GM23338 (cell line): Measurements from ENCODE around the gene NCKAP5. TPM values are rescaled to one million over a fixed set of nuclear protein-coding genes. Genes with fewer than 3 reads are reported as not detected.

Source experiments
- ATAC-seq: fragments of 200-7000 bp; cut with Tn5 transposase; 3 replicates; pipeline ENCODE4 v1.9.1; 2020
- DNase-seq: peaks from one replicate; pipeline ENCODE4 v3.0.0-alpha.2; 2015; ENCODE audit warnings: low spot score
- H2AFZ ChIP-seq: fragments of 200-600 bp; sonication (generic); 2 replicates; pipeline ENCODE4 v1.8.0; 2016; ENCODE audit warnings: antibody characterized with exemption, mild to moderate bottlenecking, moderate library complexity
- H3F3A ChIP-seq: fragments of 200-600 bp; sonication (generic); replicated peaks from 2 replicates; pipeline ENCODE4 v1.8.0; 2017; ENCODE audit warnings: antibody characterized with exemption, mixed run types, low read depth
- H3K27ac ChIP-seq: fragments of 200-600 bp; sonication (generic); 2 replicates; pipeline ENCODE4 v1.6.1; 2016; ENCODE audit warnings: low read depth
- H3K27me3 ChIP-seq: fragments of 200-600 bp; sonication (generic); 2 replicates; pipeline ENCODE4 v1.8.0; 2016; ENCODE audit warnings: mild to moderate bottlenecking, mixed run types, moderate library complexity; ENCODE audit not compliant: insufficient read depth
- H3K36me3 ChIP-seq: fragments of 200-600 bp; sonication (generic); 2 replicates; pipeline ENCODE4 v1.8.0; 2016; ENCODE audit warnings: mild to moderate bottlenecking; ENCODE audit not compliant: insufficient read depth
- H3K4me1 ChIP-seq: fragments of 200-600 bp; sonication (generic); 2 replicates; pipeline ENCODE4 v1.8.0; 2016; ENCODE audit warnings: mild to moderate bottlenecking, moderate library complexity; ENCODE audit not compliant: insufficient read depth
- H3K4me2 ChIP-seq: fragments of 200-600 bp; sonication (generic); 2 replicates; pipeline ENCODE4 v1.7.1; 2017; ENCODE audit warnings: mixed run types
- H3K4me3 ChIP-seq: fragments of 200-600 bp; sonication (generic); 2 replicates; pipeline ENCODE4 v1.6.1; 2016; ENCODE audit warnings: mixed run types
- H3K79me2 ChIP-seq: fragments of 200-600 bp; sonication (generic); replicated peaks from 2 replicates; pipeline ENCODE4 v1.8.0; 2017; ENCODE audit warnings: mild to moderate bottlenecking; ENCODE audit not compliant: insufficient read depth
- H3K9me2 ChIP-seq: fragments of 200-600 bp; sonication (generic); 2 replicates; pipeline ENCODE4 v1.8.0; 2017; ENCODE audit not compliant: insufficient read depth
- H4K20me1 ChIP-seq: fragments of 200-600 bp; sonication (generic); replicated peaks from 2 replicates; pipeline ENCODE4 v1.8.0; 2017; ENCODE audit warnings: mild to moderate bottlenecking; ENCODE audit not compliant: insufficient read depth
- H3K27ac Mint-ChIP-seq: 2 replicates; pipeline ENCODE4 v1.8.0; 2020; ENCODE audit warnings: inconsistent platforms, mild to moderate bottlenecking, moderate library complexity, mixed read lengths
- H3K27me3 Mint-ChIP-seq: 3 replicates; pipeline ENCODE4 v1.8.0; 2022; ENCODE audit warnings: low read depth, mild to moderate bottlenecking, moderate library complexity, mixed read lengths, inconsistent platforms; ENCODE audit not compliant: insufficient read depth, poor library complexity
- H3K36me3 Mint-ChIP-seq: 3 replicates; pipeline ENCODE4 v1.8.0; 2021; ENCODE audit warnings: low read depth, mild to moderate bottlenecking, inconsistent platforms, moderate library complexity, mixed read lengths
- H3K4me1 Mint-ChIP-seq: 3 replicates; pipeline ENCODE4 v1.8.0; 2020; ENCODE audit warnings: mild to moderate bottlenecking, inconsistent platforms, mixed read lengths
- H3K4me3 Mint-ChIP-seq: 3 replicates; pipeline ENCODE4 v1.8.0; 2021; ENCODE audit warnings: moderate library complexity, mild to moderate bottlenecking, inconsistent platforms, mixed read lengths
- H3K9me3 Mint-ChIP-seq: 3 replicates; pipeline ENCODE4 v1.8.0; 2020; ENCODE audit warnings: moderate library complexity, mild to moderate bottlenecking, inconsistent platforms, mixed read lengths
- CREB1 ChIP-seq: fragments of 250-450 bp; sonication (Bioruptor Pico); IDR thresholded peaks from 2 replicates; pipeline ENCODE4 v1.5.0; 2020; ENCODE audit warnings: low read depth, mild to moderate bottlenecking, moderate library complexity
- EZH2 ChIP-seq: fragments of 200-600 bp; sonication (generic); IDR thresholded peaks from one replicate; pipeline ENCODE4 v1.8.0; 2017; ENCODE audit warnings: antibody characterized with exemption, mild to moderate bottlenecking, low read depth; ENCODE audit not compliant: unreplicated experiment
- EZH2phosphoT487 ChIP-seq: fragments of 200-600 bp; sonication (generic); IDR thresholded peaks from one replicate; pipeline ENCODE4 v1.8.1; 2018; ENCODE audit warnings: antibody characterized with exemption; ENCODE audit not compliant: unreplicated experiment
- JUNB ChIP-seq: IDR thresholded peaks from one replicate; pipeline ENCODE4 v1.6.1; 2016; ENCODE audit warnings: antibody characterized with exemption; ENCODE audit not compliant: unreplicated experiment
- NANOG ChIP-seq: IDR thresholded peaks from 2 replicates; pipeline ENCODE4 v1.6.1; 2016; ENCODE audit warnings: antibody characterized with exemption, borderline replicate concordance
- POLR2AphosphoS5 ChIP-seq: IDR thresholded peaks from 2 replicates; pipeline ENCODE4 v1.6.1; 2016; ENCODE audit warnings: antibody characterized with exemption, low read depth
- STAT1 ChIP-seq: IDR thresholded peaks from one replicate; pipeline ENCODE4 v1.6.1; 2016; ENCODE audit warnings: antibody characterized with exemption; ENCODE audit not compliant: unreplicated experiment
- ZNF114 ChIP-seq: fragments of 250-450 bp; sonication (Bioruptor Pico); IDR thresholded peaks from 2 replicates; pipeline ENCODE4 v1.5.0; 2020; ENCODE audit warnings: mild to moderate bottlenecking, moderate library complexity
- ZNF331 ChIP-seq: fragments of 250-450 bp; sonication (Bioruptor Pico); IDR thresholded peaks from 2 replicates; pipeline ENCODE4 v1.5.0; 2020; ENCODE audit warnings: low read depth, mild to moderate bottlenecking, moderate library complexity
- polyA plus RNA-seq: library from polyadenylated mRNA; unstranded; fragments of >200 nt; fragmentation: Nextera tagmentation; extraction: Ambion mirVana; gene quantifications from 2 replicates; pipeline ENCODE4 v1.2.1, GENCODE V29; 2016
- total RNA-seq: library from RNA; depleted of rRNA; stranded (reverse); fragments of >200 nt; shearing (Covaris generic); gene quantifications from 2 replicates; pipeline ENCODE4 v1.2.3, GENCODE V29; 2014
- TF ChIP-seq, protein P1 (sequence below): IDR thresholded peaks from 2 replicates; pipeline ENCODE4 v1.6.1; 2016; ENCODE audit warnings: antibody characterized with exemption
- TF ChIP-seq, protein P2 (sequence below): fragments of 250-450 bp; sonication (Bioruptor Pico); IDR thresholded peaks from 2 replicates; pipeline ENCODE4 v1.5.0; 2020; ENCODE audit warnings: mild to moderate bottlenecking, moderate library complexity
- TF ChIP-seq, protein P3 (sequence below): IDR thresholded peaks from one replicate; pipeline ENCODE4 v1.6.1; 2018; ENCODE audit warnings: antibody characterized with exemption; ENCODE audit not compliant: unreplicated experiment
- TF ChIP-seq, protein P4 (sequence below), 2 experiments: fragments of 200-600 bp in 1 of 2; sonication (generic) in 1 of 2; conservative IDR thresholded peaks; 2 replicates each; pipeline versions ENCODE4 v1.5.1 to v1.6.1; 2016 to 2017; ENCODE audit warnings: antibody characterized with exemption in 2 of 2, low read depth in 2 of 2, mild to moderate bottlenecking in 2 of 2, moderate library complexity in 1 of 2

Gene NCKAP5
- total and polyA plus RNA-seq, 2 experiments from 2014 or later, result 0.34 to 0.73 TPM

DNA sequence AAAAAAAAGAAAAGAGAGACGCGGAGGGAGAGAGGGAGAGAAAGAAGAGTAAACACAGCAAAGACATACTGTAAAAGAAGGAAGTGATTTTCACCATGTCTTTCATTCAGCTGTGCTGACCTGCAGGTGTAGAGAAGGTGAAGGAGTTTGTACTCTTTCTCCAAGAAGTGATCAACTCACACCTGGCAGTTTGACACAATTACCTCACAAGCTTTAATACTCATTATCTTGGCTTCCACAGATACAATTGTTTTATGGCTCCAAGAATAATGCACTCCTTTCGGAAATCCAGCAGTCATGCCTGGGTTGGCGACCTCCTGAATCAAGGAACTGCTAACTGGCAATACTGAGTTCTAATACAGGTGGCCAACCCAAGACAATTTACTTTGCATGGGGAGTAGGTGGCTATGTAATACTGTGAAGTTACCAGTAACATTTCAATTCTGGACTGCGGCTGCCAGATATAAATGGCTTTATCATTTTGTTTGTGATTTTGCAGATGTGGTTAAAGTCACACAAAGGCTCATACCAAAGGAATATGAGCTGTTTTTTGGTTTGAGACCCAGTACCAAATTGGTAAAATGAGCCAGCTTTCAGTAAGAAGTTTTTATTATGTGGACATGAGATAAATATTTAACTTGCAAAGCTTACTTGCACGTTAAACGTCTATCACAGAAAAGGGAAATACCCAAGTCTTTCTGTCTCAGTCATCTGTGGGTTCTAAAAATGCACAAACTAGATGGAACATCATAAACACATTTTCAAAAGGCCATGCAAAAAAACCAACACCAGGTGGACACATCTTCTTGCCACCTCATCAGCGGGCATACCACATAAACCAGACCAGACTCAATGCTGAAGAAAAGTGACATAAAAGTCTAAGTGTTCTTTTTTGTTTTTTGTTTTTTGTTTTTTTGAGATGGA is 69.3 kb downstream of the NCKAP5 start:
- no peak for DNase-seq
- no peak overlapping the region for H3K27ac Mint-ChIP-seq
- H3F3A ChIP-seq, result no peaks in the 10 kb centered on the region

More for the DNA sequence above, 69.3 kb downstream of the NCKAP5 start:
- Histone ChIP-seq H3K4me3 (no peak overlapping the region), H3K79me2 (no peaks in the 10 kb centered on the region), H3K36me3 (no peaks in the 10 kb centered on the region), H3K27ac (no peak overlapping the region), H4K20me1 (no peaks in the 10 kb centered on the region), H3K27me3 (no peaks in the 10 kb centered on the region), H3K4me2 (no peak overlapping the region), H2AFZ (no peak overlapping the region), H3K9me2 (no peaks in the 10 kb centered on the region), H3K4me1 (peaks cover 13% of the 10 kb centered on the region; the same call in 1 of the 2 replicates)
- no peaks in the 10 kb centered on the region for H3K9me3 Mint-ChIP-seq
- no peaks in the 10 kb centered on the region for H3K27me3 Mint-ChIP-seq
- TF ChIP-seq, protein P1, sequence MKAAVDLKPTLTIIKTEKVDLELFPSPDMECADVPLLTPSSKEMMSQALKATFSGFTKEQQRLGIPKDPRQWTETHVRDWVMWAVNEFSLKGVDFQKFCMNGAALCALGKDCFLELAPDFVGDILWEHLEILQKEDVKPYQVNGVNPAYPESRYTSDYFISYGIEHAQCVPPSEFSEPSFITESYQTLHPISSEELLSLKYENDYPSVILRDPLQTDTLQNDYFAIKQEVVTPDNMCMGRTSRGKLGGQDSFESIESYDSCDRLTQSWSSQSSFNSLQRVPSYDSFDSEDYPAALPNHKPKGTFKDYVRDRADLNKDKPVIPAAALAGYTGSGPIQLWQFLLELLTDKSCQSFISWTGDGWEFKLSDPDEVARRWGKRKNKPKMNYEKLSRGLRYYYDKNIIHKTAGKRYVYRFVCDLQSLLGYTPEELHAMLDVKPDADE, result no peak
- no peak for TF ChIP-seq EZH2
- TF ChIP-seq CREB1 (CRISPR knock-in tag), result no peak
- no peak for TF ChIP-seq POLR2AphosphoS5
- TF ChIP-seq EZH2phosphoT487, result no peak
- TF ChIP-seq, protein P2, sequence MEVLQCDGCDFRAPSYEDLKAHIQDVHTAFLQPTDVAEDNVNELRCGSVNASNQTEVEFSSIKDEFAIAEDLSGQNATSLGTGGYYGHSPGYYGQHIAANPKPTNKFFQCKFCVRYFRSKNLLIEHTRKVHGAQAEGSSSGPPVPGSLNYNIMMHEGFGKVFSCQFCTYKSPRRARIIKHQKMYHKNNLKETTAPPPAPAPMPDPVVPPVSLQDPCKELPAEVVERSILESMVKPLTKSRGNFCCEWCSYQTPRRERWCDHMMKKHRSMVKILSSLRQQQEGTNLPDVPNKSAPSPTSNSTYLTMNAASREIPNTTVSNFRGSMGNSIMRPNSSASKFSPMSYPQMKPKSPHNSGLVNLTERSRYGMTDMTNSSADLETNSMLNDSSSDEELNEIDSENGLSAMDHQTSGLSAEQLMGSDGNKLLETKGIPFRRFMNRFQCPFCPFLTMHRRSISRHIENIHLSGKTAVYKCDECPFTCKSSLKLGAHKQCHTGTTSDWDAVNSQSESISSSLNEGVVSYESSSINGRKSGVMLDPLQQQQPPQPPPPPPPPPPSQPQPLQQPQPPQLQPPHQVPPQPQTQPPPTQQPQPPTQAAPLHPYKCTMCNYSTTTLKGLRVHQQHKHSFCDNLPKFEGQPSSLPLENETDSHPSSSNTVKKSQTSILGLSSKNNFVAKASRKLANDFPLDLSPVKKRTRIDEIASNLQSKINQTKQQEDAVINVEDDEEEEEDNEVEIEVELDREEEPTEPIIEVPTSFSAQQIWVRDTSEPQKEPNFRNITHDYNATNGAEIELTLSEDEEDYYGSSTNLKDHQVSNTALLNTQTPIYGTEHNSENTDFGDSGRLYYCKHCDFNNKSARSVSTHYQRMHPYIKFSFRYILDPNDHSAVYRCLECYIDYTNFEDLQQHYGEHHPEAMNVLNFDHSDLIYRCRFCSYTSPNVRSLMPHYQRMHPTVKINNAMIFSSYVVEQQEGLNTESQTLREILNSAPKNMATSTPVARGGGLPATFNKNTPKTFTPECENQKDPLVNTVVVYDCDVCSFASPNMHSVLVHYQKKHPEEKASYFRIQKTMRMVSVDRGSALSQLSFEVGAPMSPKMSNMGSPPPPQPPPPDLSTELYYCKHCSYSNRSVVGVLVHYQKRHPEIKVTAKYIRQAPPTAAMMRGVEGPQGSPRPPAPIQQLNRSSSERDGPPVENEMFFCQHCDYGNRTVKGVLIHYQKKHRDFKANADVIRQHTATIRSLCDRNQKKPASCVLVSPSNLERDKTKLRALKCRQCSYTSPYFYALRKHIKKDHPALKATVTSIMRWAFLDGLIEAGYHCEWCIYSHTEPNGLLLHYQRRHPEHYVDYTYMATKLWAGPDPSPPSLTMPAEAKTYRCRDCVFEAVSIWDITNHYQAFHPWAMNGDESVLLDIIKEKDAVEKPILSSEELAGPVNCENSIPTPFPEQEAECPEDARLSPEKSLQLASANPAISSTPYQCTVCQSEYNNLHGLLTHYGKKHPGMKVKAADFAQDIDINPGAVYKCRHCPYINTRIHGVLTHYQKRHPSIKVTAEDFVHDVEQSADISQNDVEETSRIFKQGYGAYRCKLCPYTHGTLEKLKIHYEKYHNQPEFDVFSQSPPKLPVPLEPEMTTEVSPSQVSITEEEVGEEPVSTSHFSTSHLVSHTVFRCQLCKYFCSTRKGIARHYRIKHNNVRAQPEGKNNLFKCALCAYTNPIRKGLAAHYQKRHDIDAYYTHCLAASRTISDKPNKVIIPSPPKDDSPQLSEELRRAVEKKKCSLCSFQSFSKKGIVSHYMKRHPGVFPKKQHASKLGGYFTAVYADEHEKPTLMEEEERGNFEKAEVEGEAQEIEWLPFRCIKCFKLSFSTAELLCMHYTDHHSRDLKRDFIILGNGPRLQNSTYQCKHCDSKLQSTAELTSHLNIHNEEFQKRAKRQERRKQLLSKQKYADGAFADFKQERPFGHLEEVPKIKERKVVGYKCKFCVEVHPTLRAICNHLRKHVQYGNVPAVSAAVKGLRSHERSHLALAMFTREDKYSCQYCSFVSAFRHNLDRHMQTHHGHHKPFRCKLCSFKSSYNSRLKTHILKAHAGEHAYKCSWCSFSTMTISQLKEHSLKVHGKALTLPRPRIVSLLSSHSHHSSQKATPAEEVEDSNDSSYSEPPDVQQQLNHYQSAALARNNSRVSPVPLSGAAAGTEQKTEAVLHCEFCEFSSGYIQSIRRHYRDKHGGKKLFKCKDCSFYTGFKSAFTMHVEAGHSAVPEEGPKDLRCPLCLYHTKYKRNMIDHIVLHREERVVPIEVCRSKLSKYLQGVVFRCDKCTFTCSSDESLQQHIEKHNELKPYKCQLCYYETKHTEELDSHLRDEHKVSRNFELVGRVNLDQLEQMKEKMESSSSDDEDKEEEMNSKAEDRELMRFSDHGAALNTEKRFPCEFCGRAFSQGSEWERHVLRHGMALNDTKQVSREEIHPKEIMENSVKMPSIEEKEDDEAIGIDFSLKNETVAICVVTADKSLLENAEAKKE (CRISPR knock-in tag), result no peak
- TF ChIP-seq, protein P3, sequence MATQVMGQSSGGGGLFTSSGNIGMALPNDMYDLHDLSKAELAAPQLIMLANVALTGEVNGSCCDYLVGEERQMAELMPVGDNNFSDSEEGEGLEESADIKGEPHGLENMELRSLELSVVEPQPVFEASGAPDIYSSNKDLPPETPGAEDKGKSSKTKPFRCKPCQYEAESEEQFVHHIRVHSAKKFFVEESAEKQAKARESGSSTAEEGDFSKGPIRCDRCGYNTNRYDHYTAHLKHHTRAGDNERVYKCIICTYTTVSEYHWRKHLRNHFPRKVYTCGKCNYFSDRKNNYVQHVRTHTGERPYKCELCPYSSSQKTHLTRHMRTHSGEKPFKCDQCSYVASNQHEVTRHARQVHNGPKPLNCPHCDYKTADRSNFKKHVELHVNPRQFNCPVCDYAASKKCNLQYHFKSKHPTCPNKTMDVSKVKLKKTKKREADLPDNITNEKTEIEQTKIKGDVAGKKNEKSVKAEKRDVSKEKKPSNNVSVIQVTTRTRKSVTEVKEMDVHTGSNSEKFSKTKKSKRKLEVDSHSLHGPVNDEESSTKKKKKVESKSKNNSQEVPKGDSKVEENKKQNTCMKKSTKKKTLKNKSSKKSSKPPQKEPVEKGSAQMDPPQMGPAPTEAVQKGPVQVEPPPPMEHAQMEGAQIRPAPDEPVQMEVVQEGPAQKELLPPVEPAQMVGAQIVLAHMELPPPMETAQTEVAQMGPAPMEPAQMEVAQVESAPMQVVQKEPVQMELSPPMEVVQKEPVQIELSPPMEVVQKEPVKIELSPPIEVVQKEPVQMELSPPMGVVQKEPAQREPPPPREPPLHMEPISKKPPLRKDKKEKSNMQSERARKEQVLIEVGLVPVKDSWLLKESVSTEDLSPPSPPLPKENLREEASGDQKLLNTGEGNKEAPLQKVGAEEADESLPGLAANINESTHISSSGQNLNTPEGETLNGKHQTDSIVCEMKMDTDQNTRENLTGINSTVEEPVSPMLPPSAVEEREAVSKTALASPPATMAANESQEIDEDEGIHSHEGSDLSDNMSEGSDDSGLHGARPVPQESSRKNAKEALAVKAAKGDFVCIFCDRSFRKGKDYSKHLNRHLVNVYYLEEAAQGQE, result no peak
- no peak for TF ChIP-seq JUNB
- no peak for TF ChIP-seq STAT1
- no peak for TF ChIP-seq NANOG
- no peak for TF ChIP-seq ZNF114 (CRISPR knock-in tag)
- no peak for TF ChIP-seq ZNF331 (CRISPR knock-in tag)
- TF ChIP-seq, protein P4, sequence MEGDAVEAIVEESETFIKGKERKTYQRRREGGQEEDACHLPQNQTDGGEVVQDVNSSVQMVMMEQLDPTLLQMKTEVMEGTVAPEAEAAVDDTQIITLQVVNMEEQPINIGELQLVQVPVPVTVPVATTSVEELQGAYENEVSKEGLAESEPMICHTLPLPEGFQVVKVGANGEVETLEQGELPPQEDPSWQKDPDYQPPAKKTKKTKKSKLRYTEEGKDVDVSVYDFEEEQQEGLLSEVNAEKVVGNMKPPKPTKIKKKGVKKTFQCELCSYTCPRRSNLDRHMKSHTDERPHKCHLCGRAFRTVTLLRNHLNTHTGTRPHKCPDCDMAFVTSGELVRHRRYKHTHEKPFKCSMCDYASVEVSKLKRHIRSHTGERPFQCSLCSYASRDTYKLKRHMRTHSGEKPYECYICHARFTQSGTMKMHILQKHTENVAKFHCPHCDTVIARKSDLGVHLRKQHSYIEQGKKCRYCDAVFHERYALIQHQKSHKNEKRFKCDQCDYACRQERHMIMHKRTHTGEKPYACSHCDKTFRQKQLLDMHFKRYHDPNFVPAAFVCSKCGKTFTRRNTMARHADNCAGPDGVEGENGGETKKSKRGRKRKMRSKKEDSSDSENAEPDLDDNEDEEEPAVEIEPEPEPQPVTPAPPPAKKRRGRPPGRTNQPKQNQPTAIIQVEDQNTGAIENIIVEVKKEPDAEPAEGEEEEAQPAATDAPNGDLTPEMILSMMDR (conservative IDR thresholded peaks at IDR 0.05; ENCODE audit: low read depth in 2 of 2), result no peak
- no peak overlapping the region for H3K4me3 Mint-ChIP-seq
- H3K4me1 Mint-ChIP-seq, result peaks cover 23% of the 10 kb centered on the region
- H3K36me3 Mint-ChIP-seq, result no peaks in the 10 kb centered on the region
- ATAC-seq, result no peak
